ENCODE results near the gene TAS1R3. TPM values are rescaled to one million over a fixed set of nuclear protein-coding genes. Genes with fewer than 3 reads are reported as not detected.

The TAS1R3 gene
- total RNA-seq, 1 donor from 2014 or later: 0.50 TPM

GRCh38 chr1:1336931-1337792, 6.1 kb downstream of the TAS1R3 start:
- DNase-seq (ENCODE audit: low read depth): no peak
- TF ChIP-seq, protein P1, sequence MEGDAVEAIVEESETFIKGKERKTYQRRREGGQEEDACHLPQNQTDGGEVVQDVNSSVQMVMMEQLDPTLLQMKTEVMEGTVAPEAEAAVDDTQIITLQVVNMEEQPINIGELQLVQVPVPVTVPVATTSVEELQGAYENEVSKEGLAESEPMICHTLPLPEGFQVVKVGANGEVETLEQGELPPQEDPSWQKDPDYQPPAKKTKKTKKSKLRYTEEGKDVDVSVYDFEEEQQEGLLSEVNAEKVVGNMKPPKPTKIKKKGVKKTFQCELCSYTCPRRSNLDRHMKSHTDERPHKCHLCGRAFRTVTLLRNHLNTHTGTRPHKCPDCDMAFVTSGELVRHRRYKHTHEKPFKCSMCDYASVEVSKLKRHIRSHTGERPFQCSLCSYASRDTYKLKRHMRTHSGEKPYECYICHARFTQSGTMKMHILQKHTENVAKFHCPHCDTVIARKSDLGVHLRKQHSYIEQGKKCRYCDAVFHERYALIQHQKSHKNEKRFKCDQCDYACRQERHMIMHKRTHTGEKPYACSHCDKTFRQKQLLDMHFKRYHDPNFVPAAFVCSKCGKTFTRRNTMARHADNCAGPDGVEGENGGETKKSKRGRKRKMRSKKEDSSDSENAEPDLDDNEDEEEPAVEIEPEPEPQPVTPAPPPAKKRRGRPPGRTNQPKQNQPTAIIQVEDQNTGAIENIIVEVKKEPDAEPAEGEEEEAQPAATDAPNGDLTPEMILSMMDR (IDR thresholded peaks at IDR 0.05; ENCODE audit: insufficient read depth, low read depth, low read length): no peak
- no peak for TF ChIP-seq EZH2 (IDR thresholded peaks at IDR 0.05; ENCODE audit: insufficient read depth, low read length)
- Histone ChIP-seq H3K27me3 (ENCODE audit: insufficient read depth, low read length) (no peaks in the 10 kb centered on the region), H3K79me2 (ENCODE audit: insufficient read depth, low read length) (peaks cover 12% of the 10 kb centered on the region), H3K36me3 (ENCODE audit: insufficient read depth, low read length) (peaks cover 8% of the 10 kb centered on the region), H3K9me3 (ENCODE audit: insufficient read depth, low read depth, low read length) (no peaks in the 10 kb centered on the region), H3K4me2 (ENCODE audit: low read length) (no peak overlapping the region), H4K20me1 (ENCODE audit: insufficient read depth, low read length) (peaks cover 34% of the 10 kb centered on the region), H2AFZ (ENCODE audit: low read depth, low read length) (no peak overlapping the region), H3K9ac (ENCODE audit: low read length) (no peak overlapping the region), H3K27ac (ENCODE audit: low read depth, low read length) (no peak overlapping the region), H3K4me3 (ENCODE audit: insufficient read depth, low read depth, low read length) (no peak overlapping the region), H3K4me1 (ENCODE audit: insufficient read depth, low read length) (no peaks in the 10 kb centered on the region)
- FAIRE-seq: no peak
- Mint-ChIP-seq H3K27ac (ENCODE audit: unreplicated experiment) (no peak overlapping the region), H3K4me1 (ENCODE audit: low read depth, unreplicated experiment) (peaks cover 2% of the 10 kb centered on the region), H3K4me3 (ENCODE audit: unreplicated experiment) (no peak overlapping the region), H3K9me3 (ENCODE audit: unreplicated experiment) (no peaks in the 10 kb centered on the region), H3K36me3 (ENCODE audit: low read depth, unreplicated experiment) (no peaks in the 10 kb centered on the region), H3K27me3 (ENCODE audit: low read depth, unreplicated experiment) (no peaks in the 10 kb centered on the region)

DNA sequence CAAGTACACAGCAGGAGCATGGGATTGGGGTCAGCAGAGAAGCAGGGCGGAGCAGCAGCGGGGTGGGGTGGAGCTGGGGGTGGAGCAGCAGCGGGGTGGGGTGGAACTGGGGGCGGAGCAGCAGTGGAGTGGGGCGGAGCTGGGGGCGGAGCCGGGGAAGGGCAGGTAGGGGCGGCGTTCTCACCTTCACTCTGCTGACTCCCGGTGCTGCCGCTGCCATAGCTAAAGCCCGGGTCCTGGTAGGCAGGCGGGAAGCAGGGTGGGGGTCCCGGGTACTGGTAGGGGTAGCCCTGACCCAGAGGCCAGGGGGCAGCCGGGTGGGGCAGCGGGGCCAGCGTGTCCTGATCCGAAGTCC, 6.7 kb downstream of the TAS1R3 start:
- TF ChIP-seq, protein P1 (IDR thresholded peaks at IDR 0.05; ENCODE audit: insufficient read depth, low read depth, low read length): no peak
- TF ChIP-seq EZH2 (IDR thresholded peaks at IDR 0.05; ENCODE audit: insufficient read depth, low read length): no peak
- Histone ChIP-seq H3K9ac (ENCODE audit: low read length) (no peak overlapping the region), H3K36me3 (ENCODE audit: insufficient read depth, low read length) (peaks cover 8% of the 10 kb centered on the region), H2AFZ (ENCODE audit: low read depth, low read length) (no peak overlapping the region), H3K4me3 (ENCODE audit: insufficient read depth, low read depth, low read length) (no peak overlapping the region), H3K27ac (ENCODE audit: low read depth, low read length) (no peak overlapping the region), H3K79me2 (ENCODE audit: insufficient read depth, low read length) (peaks cover 18% of the 10 kb centered on the region), H3K4me2 (ENCODE audit: low read length) (no peak overlapping the region), H4K20me1 (ENCODE audit: insufficient read depth, low read length) (peaks cover 40% of the 10 kb centered on the region), H3K27me3 (ENCODE audit: insufficient read depth, low read length) (no peaks in the 10 kb centered on the region), H3K9me3 (ENCODE audit: insufficient read depth, low read depth, low read length) (no peaks in the 10 kb centered on the region), H3K4me1 (ENCODE audit: insufficient read depth, low read length) (peaks cover 3% of the 10 kb centered on the region)
- FAIRE-seq (no peak), DNase-seq (ENCODE audit: low read depth) (no peak)
- no peak overlapping the region for H3K4me3 Mint-ChIP-seq (ENCODE audit: unreplicated experiment)
- H3K27me3 Mint-ChIP-seq (ENCODE audit: low read depth, unreplicated experiment): no peaks in the 10 kb centered on the region
- H3K4me1 Mint-ChIP-seq (ENCODE audit: low read depth, unreplicated experiment): peaks cover 2% of the 10 kb centered on the region
- H3K36me3 Mint-ChIP-seq (ENCODE audit: low read depth, unreplicated experiment): no peaks in the 10 kb centered on the region
- H3K27ac Mint-ChIP-seq (ENCODE audit: unreplicated experiment): no peak overlapping the region
- H3K9me3 Mint-ChIP-seq (ENCODE audit: unreplicated experiment): no peaks in the 10 kb centered on the region

DNA sequence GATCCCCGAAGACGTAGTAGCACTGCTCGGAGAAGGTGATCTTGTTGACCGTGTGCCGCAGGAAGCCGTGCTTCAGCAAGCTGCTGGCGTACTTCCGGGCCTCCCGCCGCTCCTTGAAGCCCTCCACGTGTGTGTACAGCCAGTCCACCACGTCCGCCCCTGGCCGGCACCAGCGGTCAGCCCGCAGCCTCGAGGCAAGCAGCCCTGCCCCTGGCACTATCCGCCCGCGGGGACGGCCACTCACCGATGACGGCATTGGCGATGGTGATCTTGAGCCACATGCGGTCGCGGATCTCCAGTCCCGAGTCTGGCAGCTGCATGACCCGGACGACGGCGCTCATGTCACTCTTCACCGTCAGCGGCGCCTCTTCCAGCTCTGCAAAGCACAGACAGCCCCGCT, 7.2 kb downstream of the TAS1R3 start:
- FAIRE-seq (no peak), DNase-seq (ENCODE audit: low read depth) (no peak)
- peaks cover 3% of the 10 kb centered on the region for H3K4me1 ChIP-seq (ENCODE audit: insufficient read depth, low read length)
- Mint-ChIP-seq H3K27ac (ENCODE audit: unreplicated experiment) (no peak overlapping the region), H3K27me3 (ENCODE audit: low read depth, unreplicated experiment) (no peaks in the 10 kb centered on the region), H3K4me1 (ENCODE audit: low read depth, unreplicated experiment) (peaks cover 2% of the 10 kb centered on the region), H3K36me3 (ENCODE audit: low read depth, unreplicated experiment) (no peaks in the 10 kb centered on the region), H3K4me3 (ENCODE audit: unreplicated experiment) (no peak overlapping the region), H3K9me3 (ENCODE audit: unreplicated experiment) (no peaks in the 10 kb centered on the region)
- peaks cover 23% of the 10 kb centered on the region for H3K79me2 ChIP-seq (ENCODE audit: insufficient read depth, low read length)
- no peak overlapping the region for H2AFZ ChIP-seq (ENCODE audit: low read depth, low read length)
- no peak overlapping the region for H3K4me2 ChIP-seq (ENCODE audit: low read length)
- no peak overlapping the region for H3K27ac ChIP-seq (ENCODE audit: low read depth, low read length)
- TF ChIP-seq, protein P1 (IDR thresholded peaks at IDR 0.05; ENCODE audit: insufficient read depth, low read depth, low read length): no peak
- TF ChIP-seq EZH2 (IDR thresholded peaks at IDR 0.05; ENCODE audit: insufficient read depth, low read length): no peak
- no peak overlapping the region for H3K9ac ChIP-seq (ENCODE audit: low read length)
- peaks cover 8% of the 10 kb centered on the region for H3K36me3 ChIP-seq (ENCODE audit: insufficient read depth, low read length)
- no peak overlapping the region for H3K4me3 ChIP-seq (ENCODE audit: insufficient read depth, low read depth, low read length)
- no peaks in the 10 kb centered on the region for H3K9me3 ChIP-seq (ENCODE audit: insufficient read depth, low read depth, low read length)
- peaks cover 44% of the 10 kb centered on the region for H4K20me1 ChIP-seq (ENCODE audit: insufficient read depth, low read length)
- no peaks in the 10 kb centered on the region for H3K27me3 ChIP-seq (ENCODE audit: insufficient read depth, low read length)

Measured in astrocyte (in vitro differentiated cells and primary cell).